Measurements from ENCODE around the gene RPL21. TPM values are rescaled to one million over a fixed set of nuclear protein-coding genes. Genes with fewer than 3 reads are reported as not detected.
"Not testable (repeated sequence)": the region's sequence is repeated elsewhere in the genome, so short reads cannot be mapped to it uniquely, and the experiment has no call there.

Gene RPL21
- total RNA-seq, result 1,000 to 10,000 TPM; 1,153 to 1,269 TPM

- CTCF ChIA-PET, result interaction anchor here (0.7 kb wide), 1 partner anchor 119 kb away, joined by 3 read pairs; no protein-coding TSS in a partner anchor
Observed at GRCh38 chr13:27251166-27252091, at the start of gene RPL21. RPL21 (plus strand) TSS chr13:27251558; CDS start chr13:27253777, 2,219 bp downstream.

GRCh38 chr13:27201661-27202060, 49.7 kb upstream of the RPL21 start:
- CTCF ChIA-PET, result no interaction called here
- POLR2A ChIA-PET, result no interaction called here

More at GRCh38 chr13:27251166-27252091, at the start of gene RPL21:
- POLR2A ChIA-PET, result interaction anchor here (0.6 to 1.0 kb wide), 4 partner anchors 81 to 369 kb away, joined by 3 to 4 read pairs (median 4); partner anchors contain the start of gene LNX2

GRCh38 chr13:27203186-27203585, 48.2 kb upstream of the RPL21 start:
- CTCF ChIA-PET, result no interaction called here
- POLR2A ChIA-PET, result no interaction called here

DNA sequence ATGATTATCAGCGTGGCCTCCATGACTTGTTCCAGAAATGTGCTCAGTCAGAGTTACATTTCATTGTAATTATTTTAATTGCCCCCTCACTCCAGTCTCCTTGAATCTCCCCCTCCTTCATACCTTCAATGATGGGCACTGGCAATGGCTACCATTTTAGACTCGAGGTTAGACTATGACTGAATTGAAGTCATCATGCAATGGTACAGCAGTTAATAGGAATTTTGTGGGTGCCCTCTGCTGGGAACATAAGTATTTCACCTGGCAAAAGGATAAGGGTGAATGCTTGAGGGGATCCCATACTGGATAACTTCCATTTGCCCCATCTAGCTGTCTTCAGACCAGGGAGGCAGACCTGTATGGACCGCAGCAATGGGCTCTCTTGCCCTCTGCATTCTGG, 47.5 kb upstream of the RPL21 start:
- ChIA-PET POLR2A (no interaction called here), CTCF (interaction anchor here (1.2 kb wide), 1 partner anchor 31 kb away, joined by 3 read pairs; no protein-coding TSS in a partner anchor)

DNA sequence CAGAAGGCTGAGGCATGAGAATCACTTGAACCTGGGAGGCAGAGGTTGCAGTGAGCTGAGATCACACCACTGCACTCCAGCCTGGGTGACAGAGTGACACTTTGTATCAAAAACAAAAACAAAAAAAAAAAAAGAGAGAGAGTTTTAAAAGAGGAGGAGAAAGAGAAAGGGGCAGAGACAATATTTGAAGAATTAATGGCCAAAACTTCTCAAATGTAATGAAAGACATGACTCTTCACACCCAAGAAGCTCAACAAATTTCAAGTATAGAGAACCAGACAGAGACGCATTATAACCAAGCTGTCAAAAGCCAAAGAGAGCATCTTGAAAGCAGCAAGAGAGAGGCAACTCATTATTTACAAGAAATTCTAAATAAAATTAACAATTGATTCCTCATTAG, 42.8 kb upstream of the RPL21 start:
- CTCF ChIA-PET, result no interaction called here
- POLR2A ChIA-PET, result interaction anchor here (0.5 kb wide), 1 partner anchor 32 kb away, joined by 3 read pairs; no protein-coding TSS in a partner anchor

DNA sequence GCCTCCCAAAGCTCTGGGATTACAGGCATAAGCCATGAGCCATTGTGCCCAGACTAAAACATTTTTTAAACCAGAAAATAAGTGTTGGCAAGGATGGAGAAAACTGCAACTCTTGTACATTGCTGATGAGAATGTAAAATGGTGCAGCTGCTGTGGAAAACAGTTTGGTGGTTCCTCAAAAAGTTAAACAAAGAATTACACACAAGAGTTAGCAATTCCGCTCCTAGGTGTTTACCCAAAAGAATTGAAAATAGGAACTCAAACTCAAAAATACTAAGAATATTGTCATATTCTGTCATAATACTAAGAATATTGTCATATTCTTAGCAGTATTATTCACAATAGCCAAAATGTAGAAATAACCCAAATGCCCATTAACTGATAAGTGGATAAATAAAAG, 40.1 kb upstream of the RPL21 start:
- POLR2A ChIA-PET, result no interaction called here
- CTCF ChIA-PET, result no interaction called here

GRCh38 chr13:27211771-27212364, 39.5 kb upstream of the RPL21 start:
- ChIA-PET CTCF (no interaction called here), POLR2A (no interaction called here)

GRCh38 chr13:27213386-27213785, 38.0 kb upstream of the RPL21 start:
- POLR2A ChIA-PET, result interaction anchor here (0.6 kb wide), 1 partner anchor 130 kb away, joined by 3 read pairs; no protein-coding TSS in a partner anchor
- CTCF ChIA-PET, result not testable (repeated sequence)

- CTCF ChIA-PET, POLR2A ChIA-PET: not testable (repeated sequence)
Observed at GRCh38 chr13:27217791-27218190, 33.6 kb upstream of the RPL21 start.

DNA sequence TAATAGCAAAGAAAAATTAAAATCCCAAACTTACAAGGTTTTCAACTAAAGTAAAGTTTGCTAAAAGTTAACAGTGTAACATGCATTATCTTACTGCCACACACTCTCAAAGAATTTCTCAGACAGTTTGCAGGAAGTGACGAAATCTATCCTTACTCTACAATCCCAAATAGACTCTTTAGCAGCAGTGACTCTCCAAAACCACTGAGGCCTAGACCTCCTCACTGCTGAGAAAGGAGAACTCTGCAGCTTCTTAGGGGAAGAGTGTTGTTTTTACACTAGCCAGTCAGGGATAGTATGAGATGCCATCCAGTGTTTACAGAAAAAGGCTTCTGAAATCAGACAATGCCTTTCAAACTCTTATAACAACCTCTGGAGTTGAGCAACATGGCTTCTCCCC, 32.5 kb upstream of the RPL21 start:
- POLR2A ChIA-PET, CTCF ChIA-PET: not testable (repeated sequence)

DNA sequence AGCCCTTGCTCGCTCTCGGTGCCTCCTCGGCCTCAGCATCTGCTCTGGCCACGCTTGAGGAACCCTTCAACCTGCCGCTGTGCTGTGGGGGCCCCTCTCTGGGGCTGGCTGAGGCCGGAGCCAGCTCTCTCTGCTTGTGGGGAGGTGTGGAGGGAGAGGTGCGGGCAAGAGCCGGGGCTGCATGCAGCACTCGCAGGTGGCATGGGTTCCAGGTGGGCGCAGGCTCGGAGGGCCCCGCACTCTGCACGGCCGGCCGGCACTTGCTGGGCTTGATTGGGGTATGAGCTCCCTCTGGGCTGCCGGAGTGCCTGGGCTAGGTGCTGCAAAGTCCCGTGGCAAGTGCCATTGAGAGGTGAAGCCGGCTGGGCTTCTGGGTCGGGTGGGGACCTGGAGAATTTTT, 31.7 kb upstream of the RPL21 start:
- ChIA-PET CTCF (no interaction called here), POLR2A (no interaction called here)

DNA sequence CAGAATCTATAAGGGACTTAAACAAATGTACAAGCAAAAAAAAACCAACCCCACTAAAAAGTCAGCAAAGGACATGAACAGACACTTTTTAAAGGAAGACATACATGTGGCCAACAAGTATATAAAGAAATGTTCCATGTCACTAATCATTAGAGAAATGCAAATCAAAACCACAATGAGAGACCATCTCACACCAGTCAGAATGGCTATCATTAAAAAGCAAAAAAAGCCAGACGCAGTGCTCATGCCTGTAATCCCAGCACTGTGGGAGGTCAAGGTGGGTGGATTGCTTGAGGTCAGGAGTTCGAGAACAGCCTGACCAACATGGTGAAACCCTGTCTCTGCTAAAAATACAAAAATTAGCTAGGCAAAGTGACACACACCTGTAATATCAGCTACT, 29.3 kb upstream of the RPL21 start:
- CTCF ChIA-PET, POLR2A ChIA-PET: not testable (repeated sequence)

DNA sequence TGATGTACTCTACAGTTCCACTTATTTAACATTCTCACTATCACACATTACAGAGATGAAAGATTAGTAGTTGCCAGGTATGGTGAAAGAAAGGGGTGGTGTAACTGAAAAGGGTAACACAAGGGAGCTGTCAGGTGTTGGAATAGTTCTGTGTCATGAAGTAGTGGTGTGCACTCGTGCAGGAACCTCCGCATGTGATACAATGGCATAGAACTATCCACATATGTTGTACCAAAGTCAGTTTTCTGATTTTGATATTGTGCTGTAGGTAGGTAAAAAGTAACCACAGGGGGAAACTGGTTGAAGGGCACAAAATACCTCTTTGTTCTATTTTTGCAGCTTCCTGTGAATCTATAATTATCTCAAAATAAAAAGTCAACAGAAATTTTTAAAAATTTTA, 24.4 kb upstream of the RPL21 start:
- ChIA-PET CTCF (interaction anchor here (0.9 kb wide), 1 partner anchor 102 kb away, joined by 3 read pairs; no protein-coding TSS in a partner anchor), POLR2A (no interaction called here)

- ChIA-PET CTCF (no interaction called here), POLR2A (no interaction called here)
Observed at GRCh38 chr13:27228131-27228530, 23.2 kb upstream of the RPL21 start.

DNA sequence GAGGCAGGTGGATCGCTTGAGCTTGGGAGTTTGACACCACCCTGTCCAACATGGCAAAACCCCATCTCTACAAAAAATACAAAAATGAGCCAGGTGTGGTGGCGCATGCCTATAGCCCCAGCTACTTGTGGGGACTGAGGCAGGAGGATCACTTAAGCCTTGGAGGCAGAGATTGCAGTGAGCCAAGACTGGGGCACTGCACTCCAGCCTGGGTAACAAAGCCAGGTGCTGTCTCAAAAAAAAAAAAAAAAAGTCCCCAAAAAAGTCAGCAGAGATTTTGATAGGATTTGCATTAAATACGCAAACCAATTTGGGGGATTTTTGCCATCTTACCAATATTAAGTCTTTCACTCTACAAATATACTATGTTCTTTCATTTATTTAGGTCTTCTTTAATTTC, 21.7 kb upstream of the RPL21 start:
- CTCF ChIA-PET, result interaction anchor here (0.7 kb wide), 1 partner anchor 98 kb away, joined by 5 read pairs; no protein-coding TSS in a partner anchor
- POLR2A ChIA-PET, result no interaction called here

DNA sequence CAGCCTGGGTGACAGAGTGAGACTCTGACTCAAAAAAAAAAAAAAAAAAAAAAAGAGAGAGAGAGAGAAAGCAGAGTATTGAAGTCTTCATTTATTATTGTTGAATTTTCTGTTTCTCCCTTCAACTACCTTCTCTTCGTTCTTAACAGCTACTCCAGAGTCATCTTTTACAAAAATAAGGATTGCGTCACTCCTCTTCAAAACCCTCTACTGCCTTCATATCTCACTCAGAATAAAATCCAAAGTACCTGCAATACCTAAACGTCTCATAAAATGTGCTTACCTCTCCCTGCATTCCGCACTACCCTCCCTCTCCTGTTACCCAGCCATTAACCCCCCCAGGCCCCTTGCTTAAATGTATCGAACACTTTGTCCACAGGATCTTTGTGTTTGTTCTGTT, 17.4 kb upstream of the RPL21 start:
- CTCF ChIA-PET, result no interaction called here

GRCh38 chr13:27236478-27236877, 14.9 kb upstream of the RPL21 start:
- POLR2A ChIA-PET, result no interaction called here
- CTCF ChIA-PET, result no interaction called here

More for the DNA sequence above, 17.4 kb upstream of the RPL21 start:
- POLR2A ChIA-PET, result no interaction called here

DNA sequence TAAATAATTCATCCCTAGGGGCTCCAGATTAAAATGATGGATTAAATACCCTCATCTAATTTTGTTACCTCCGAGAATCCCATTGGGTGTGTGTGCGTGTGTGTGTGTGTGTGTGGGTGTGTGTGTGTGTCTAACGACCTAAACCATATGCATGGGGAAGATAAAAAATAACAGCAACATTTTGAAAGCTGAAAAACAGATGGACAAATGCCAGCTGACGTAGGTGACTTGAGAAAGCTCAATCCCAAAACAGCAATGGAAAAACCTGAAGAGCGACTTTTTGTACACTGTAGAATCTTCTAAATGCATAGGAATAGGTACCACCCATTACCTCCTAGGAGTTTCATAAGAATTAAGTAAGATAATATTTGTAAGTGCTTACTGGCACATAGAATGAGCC, 8.7 kb upstream of the RPL21 start:
- CTCF ChIA-PET, result interaction anchor here (1.0 kb wide), 1 partner anchor 711 kb away, joined by 3 read pairs; no protein-coding TSS in a partner anchor
- POLR2A ChIA-PET, result no interaction called here

- ChIA-PET CTCF (no interaction called here), POLR2A (no interaction called here)
Observed at GRCh38 chr13:27245610-27246009, 5.7 kb upstream of the RPL21 start.

- CTCF ChIA-PET, result interaction anchor here (0.7 kb wide), 1 partner anchor 119 kb away, joined by 3 read pairs; no protein-coding TSS in a partner anchor
- POLR2A ChIA-PET, result interaction anchor here (0.6 to 1.0 kb wide), 4 partner anchors 80 to 370 kb away, joined by 3 to 4 read pairs (median 4); partner anchors contain the start of gene LNX2
Observed at GRCh38 chr13:27250833-27251165, 559 bp upstream of the RPL21 start.

DNA sequence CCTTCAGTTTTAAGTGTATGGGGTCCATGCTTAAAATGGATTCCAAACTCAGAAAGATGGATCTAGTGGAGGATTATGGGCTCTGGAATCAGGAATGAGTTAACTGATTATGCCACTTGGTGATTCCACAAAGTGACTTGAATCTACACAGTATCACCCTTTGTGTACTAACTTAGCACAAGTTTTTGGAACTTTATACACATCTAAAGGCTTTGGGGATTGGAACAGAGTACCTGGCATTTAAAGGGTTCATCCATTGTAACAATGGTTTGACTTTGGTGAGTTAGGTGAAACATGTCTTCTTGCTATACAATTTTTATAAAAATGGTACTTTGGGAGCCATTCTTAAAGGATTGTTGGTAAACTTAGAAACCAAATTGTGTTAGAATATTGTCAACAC, 1.1 kb downstream of the RPL21 start:
- ChIA-PET POLR2A (interaction anchor here (2.2 kb wide), 1 partner anchor 82 kb away, joined by 5 read pairs; no protein-coding TSS in a partner anchor), CTCF (no interaction called here)
